OCI-LY7 (cell line): ENCODE results near the gene PIK3R6. TPM values are rescaled to one million over a fixed set of nuclear protein-coding genes. Genes with fewer than 3 reads are reported as not detected.
A peak's percentile ranks its signal among the peaks of the same experiment; 100 is the strongest.

Experiments
- BruUV-seq: library from RNA; stranded (reverse); fragments of 400-500 nt; replicated peaks from 2 replicates; lab custom pipeline; 2021; lab: Mats Ljungman, UMichigan
- CTCF ChIA-PET: fragments of 300-600 bp; sonication (Branson Sonifier 250); formaldehyde crosslinking; loops from one replicate; lab custom pipeline; 2022; ENCODE audit warnings: antibody characterized with exemption; ENCODE audit not compliant: unreplicated experiment; lab: Charles Lee
- POLR2A ChIA-PET: fragments of 300-600 bp; sonication (Branson Sonifier 250); formaldehyde crosslinking; loops from one replicate; lab custom pipeline; 2022; ENCODE audit warnings: antibody characterized with exemption; lab: Charles Lee
- DNase-seq: peaks from one replicate; pipeline ENCODE4 v3.0.0-alpha.2; 2015; ENCODE audit warnings: low spot score
- H2AFZ ChIP-seq: fragments of 200-600 bp; sonication (generic), shearing (Covaris generic); 2 replicates; pipeline ENCODE4 v1.6.1; 2014; ENCODE audit warnings: mild to moderate bottlenecking, antibody characterized with exemption, low read length, moderate library complexity
- H3K27ac ChIP-seq: fragments of 200-600 bp; sonication (generic); 2 replicates; pipeline ENCODE4 v1.5.1; 2014; ENCODE audit warnings: mixed run types, low read depth, mild to moderate bottlenecking, moderate library complexity, low read length, inconsistent platforms; ENCODE audit not compliant: poor library complexity, severe bottlenecking
- H3K36me3 ChIP-seq: fragments of 200-600 bp; sonication (generic); 2 replicates; pipeline ENCODE4 v1.6.1; 2014; ENCODE audit warnings: mild to moderate bottlenecking, antibody characterized with exemption, low read length, moderate library complexity, mixed read lengths; ENCODE audit not compliant: insufficient read depth
- H3K4me1 ChIP-seq: fragments of 200-600 bp; sonication (generic); 2 replicates; pipeline ENCODE4 v1.5.1; 2014; ENCODE audit warnings: mild to moderate bottlenecking, low read length; ENCODE audit not compliant: insufficient read depth, poor library complexity, severe bottlenecking
- H3K4me2 ChIP-seq: fragments of 200-600 bp; sonication (generic); 2 replicates; pipeline ENCODE4 v1.6.1; 2014; ENCODE audit warnings: mild to moderate bottlenecking, low read length
- H3K4me3 ChIP-seq: fragments of 200-600 bp; sonication (generic); 2 replicates; pipeline ENCODE4 v1.5.1; 2014; ENCODE audit warnings: mild to moderate bottlenecking, low read depth, low read length; ENCODE audit not compliant: poor library complexity, severe bottlenecking
- H3K79me2 ChIP-seq: fragments of 200-600 bp; sonication (generic); 2 replicates; pipeline ENCODE4 v1.6.1; 2016; ENCODE audit warnings: low read depth, mild to moderate bottlenecking, low read length, moderate library complexity, mixed read lengths; ENCODE audit not compliant: insufficient read depth
- H3K9me2 ChIP-seq: fragments of 200-600 bp; sonication (generic); 2 replicates; pipeline ENCODE4 v1.6.1; 2016; ENCODE audit warnings: mild to moderate bottlenecking, low read length, mixed read lengths; ENCODE audit not compliant: insufficient read depth
- H3K9me3 ChIP-seq: fragments of 200-600 bp; sonication (generic); 2 replicates; pipeline ENCODE4 v1.6.1; 2014; ENCODE audit warnings: mild to moderate bottlenecking, mixed run types, low read length, mixed read lengths
- H4K20me1 ChIP-seq: fragments of 200-600 bp; sonication (generic); 2 replicates; pipeline ENCODE4 v1.6.1; 2014; ENCODE audit warnings: mild to moderate bottlenecking, antibody characterized with exemption, low read length, moderate library complexity, mixed read lengths; ENCODE audit not compliant: insufficient read depth
- EZH2phosphoT487 ChIP-seq: fragments of 200-600 bp; sonication (generic); IDR thresholded peaks from 2 replicates; pipeline ENCODE4 v1.6.1; 2018; ENCODE audit warnings: low read depth, borderline replicate concordance, mild to moderate bottlenecking, mixed run types, antibody characterized with exemption, low read length, moderate library complexity, mixed read lengths
- intact Hi-C: fragments of 100-400 bp; cut with micrococcal nuclease; formaldehyde crosslinking; loops from one replicate; pipeline ENCODE4 v1.10.0; 2022; ENCODE audit not compliant: unreplicated experiment
- total RNA-seq, 2 experiments: library from RNA; depleted of rRNA in 1 of 2; stranded (reverse); fragments of >200 nt in 1 of 2; shearing (Covaris generic) in 1 of 2; gene quantifications; 2 replicates each; pipeline ENCODE4 v1.2.3, GENCODE V29; 2014 to 2022
- TF ChIP-seq, protein P1 (sequence below): fragments of 200-600 bp; sonication (generic); conservative IDR thresholded peaks from 2 replicates; pipeline ENCODE4 v1.5.1; 2014; ENCODE audit warnings: mild to moderate bottlenecking, antibody characterized with exemption, low read length, moderate library complexity, mixed read lengths

The PIK3R6 gene
- total RNA-seq, 2 experiments from 2014 or later: not detected

DNA sequence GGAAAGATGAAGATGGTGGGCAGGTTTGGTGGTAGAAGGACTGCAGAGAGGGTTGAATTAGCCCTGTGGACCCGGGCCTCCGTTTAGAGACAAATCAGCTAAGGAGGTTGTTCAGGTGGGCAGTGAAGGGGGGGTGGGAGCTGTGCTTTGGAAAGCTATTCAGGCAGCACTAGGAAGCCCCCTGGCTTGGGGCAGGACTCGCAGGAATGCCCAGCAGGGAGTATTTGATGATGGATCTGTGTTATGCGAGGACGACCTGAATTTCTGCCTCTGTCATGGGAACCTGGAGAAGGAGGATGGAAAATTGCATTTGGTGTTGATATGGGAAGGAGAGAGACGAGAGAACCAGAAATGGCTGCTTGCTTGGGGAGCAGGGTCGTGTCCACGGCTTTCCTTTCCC is 112.6 kb downstream of the PIK3R6 start:
- H3K79me2 ChIP-seq: no peaks in the 10 kb centered on the region
- TF ChIP-seq EZH2phosphoT487: no peak
- TF ChIP-seq, protein P1, sequence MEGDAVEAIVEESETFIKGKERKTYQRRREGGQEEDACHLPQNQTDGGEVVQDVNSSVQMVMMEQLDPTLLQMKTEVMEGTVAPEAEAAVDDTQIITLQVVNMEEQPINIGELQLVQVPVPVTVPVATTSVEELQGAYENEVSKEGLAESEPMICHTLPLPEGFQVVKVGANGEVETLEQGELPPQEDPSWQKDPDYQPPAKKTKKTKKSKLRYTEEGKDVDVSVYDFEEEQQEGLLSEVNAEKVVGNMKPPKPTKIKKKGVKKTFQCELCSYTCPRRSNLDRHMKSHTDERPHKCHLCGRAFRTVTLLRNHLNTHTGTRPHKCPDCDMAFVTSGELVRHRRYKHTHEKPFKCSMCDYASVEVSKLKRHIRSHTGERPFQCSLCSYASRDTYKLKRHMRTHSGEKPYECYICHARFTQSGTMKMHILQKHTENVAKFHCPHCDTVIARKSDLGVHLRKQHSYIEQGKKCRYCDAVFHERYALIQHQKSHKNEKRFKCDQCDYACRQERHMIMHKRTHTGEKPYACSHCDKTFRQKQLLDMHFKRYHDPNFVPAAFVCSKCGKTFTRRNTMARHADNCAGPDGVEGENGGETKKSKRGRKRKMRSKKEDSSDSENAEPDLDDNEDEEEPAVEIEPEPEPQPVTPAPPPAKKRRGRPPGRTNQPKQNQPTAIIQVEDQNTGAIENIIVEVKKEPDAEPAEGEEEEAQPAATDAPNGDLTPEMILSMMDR: no peak
- intact Hi-C loops: loop anchor here (10.0 kb wide), 1 partner anchor 240 kb away; no protein-coding TSS in a partner anchor
- no peaks in the 10 kb centered on the region for H3K4me1 ChIP-seq
- BruUV-seq: no TSS peak
- H3K9me3 ChIP-seq: no peaks in the 10 kb centered on the region
- ChIA-PET POLR2A (no interaction called here), CTCF (no interaction called here)
- H3K4me2 ChIP-seq: no peak overlapping the region
- no peak for DNase-seq
- H3K27ac ChIP-seq: no peak overlapping the region
- H4K20me1 ChIP-seq: no peaks in the 10 kb centered on the region
- H3K4me3 ChIP-seq: no peak overlapping the region
- no peak overlapping the region for H2AFZ ChIP-seq
- H3K9me2 ChIP-seq: no peaks in the 10 kb centered on the region
- H3K36me3 ChIP-seq: no peaks in the 10 kb centered on the region

DNA sequence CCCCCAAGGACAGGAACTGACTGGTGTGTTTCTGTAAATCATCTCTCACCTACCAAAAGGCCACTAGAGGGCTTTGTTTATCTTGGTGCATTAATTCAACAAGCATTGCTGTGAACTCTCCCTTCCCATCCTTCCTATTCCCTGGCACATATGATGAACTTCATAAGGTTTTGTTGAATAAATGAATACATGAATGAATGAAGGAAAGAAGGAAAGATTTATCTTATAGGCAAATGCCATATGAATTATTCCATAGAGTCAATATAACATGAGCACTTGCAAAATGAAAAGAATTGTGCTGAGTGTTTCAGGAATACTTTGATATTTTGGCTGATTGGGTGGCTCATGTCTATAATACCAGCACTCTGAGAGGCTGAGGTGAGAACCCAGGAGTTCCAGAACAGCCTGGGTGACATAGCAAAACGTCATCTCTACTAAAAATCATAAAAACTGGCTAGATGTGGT is 113.5 kb downstream of the PIK3R6 start:
- ChIA-PET POLR2A (no interaction called here), CTCF (no interaction called here)
- Histone ChIP-seq H3K4me2 (no peak overlapping the region), H3K4me1 (no peaks in the 10 kb centered on the region), H3K9me3 (no peaks in the 10 kb centered on the region), H3K9me2 (no peaks in the 10 kb centered on the region), H3K36me3 (no peaks in the 10 kb centered on the region), H2AFZ (no peak overlapping the region), H4K20me1 (no peaks in the 10 kb centered on the region), H3K27ac (no peak overlapping the region), H3K79me2 (no peaks in the 10 kb centered on the region), H3K4me3 (no peak overlapping the region)
- no TSS peak for BruUV-seq
- no peak for TF ChIP-seq EZH2phosphoT487
- TF ChIP-seq, protein P1: peak; percentile 80
- peak; percentile 44 for DNase-seq
- intact Hi-C loops: loop anchor here (10.0 kb wide), 1 partner anchor 241 kb away; no protein-coding TSS in a partner anchor

DNA sequence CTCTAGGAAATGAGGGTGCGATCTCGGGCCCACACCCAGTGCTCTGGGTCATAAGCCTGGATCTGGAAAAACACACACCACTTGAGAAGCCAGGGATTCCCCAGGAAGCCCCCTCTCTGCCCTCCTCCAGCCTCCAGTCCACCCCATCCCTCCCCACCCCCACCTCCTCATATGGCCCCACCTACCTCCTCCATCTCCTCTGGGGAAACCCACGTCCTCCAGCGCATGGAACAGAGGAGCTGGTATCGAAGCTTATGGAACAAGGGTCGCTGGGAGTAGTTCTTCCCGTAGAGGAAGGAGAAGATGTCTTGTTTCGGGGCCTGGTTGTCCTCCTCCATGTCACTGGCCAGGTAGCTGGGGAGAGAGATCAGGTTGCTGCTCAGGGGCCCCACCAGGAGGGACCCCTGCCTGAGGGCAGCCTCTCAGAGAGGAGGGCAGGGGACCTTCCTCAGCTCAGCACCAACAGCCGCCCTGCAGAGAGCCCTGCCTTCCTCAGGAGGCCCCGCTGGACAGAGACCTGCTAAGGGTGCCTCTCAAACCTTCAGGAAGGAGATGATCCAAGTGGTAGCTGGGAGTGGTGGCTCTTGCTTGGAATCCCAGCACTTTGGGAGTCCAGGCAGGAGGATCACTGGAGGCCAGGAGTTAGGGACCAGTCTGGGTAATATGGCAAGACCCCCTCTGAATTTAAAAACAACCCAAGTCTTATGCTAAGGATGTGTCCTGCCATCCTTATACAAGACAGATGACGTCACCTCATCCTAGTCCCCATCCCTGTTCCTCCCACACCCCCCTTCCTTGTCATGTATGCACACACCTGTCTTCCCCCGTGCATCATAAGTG is 114.1 kb downstream of the PIK3R6 start:
- H2AFZ ChIP-seq: no peak overlapping the region
- DNase-seq: no peak
- intact Hi-C loops: loop anchor here (10.0 kb wide), 1 partner anchor 241 kb away; no protein-coding TSS in a partner anchor
- TF ChIP-seq, protein P1: no peak
- no peak for TF ChIP-seq EZH2phosphoT487
- no peaks in the 10 kb centered on the region for H3K4me1 ChIP-seq
- ChIA-PET CTCF (no interaction called here), POLR2A (interaction anchor here (0.6 kb wide), 1 partner anchor 627 kb away, joined by 8 read pairs; no protein-coding TSS in a partner anchor)
- no peak overlapping the region for H3K27ac ChIP-seq
- H4K20me1 ChIP-seq: no peaks in the 10 kb centered on the region
- no TSS peak for BruUV-seq
- H3K9me3 ChIP-seq: no peaks in the 10 kb centered on the region
- no peaks in the 10 kb centered on the region for H3K79me2 ChIP-seq
- H3K36me3 ChIP-seq: no peaks in the 10 kb centered on the region
- H3K4me2 ChIP-seq: no peak overlapping the region
- no peak overlapping the region for H3K4me3 ChIP-seq
- no peaks in the 10 kb centered on the region for H3K9me2 ChIP-seq
